ENCODE measurements around the gene KLB. TPM values are rescaled to one million over a fixed set of nuclear protein-coding genes. Genes with fewer than 3 reads are reported as not detected.

KLB gene
- total RNA-seq, 2 donors from 2014 or later = 0.09 TPM; not detected in 1

DNA sequence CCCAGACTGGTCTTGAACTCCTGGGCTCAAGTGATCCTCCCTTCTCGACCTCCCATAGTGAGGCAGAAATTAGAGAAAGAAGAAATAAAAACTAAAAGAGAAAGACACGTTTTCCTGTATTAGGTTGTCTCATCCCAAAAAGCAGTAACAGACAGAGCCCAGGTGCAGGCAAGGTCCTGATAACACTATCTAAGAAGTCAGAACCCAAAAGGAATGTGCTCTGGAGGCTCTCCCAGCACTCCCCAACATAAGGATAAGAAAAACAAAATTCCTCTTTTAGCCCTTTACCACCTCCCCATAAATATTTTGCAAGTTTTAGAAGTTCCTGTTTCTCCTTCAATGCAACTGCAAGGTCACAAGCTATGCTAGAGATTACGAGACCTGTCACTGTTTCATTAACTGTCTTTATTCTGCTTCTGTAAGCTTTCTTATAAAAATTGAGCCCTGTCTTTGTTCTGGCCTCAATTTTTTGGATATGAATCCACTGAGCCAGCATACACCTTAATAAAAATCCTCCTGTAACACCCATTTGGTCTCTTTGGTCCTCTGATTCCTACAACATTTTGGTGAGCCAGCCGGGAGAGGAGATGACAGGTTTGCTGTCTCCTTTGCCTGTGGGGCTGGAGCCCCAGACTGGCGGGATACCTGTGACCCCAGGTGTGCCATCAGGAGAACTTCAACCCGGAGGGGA lies 78.0 kb downstream of the KLB start:
- Histone ChIP-seq H3K27ac (ENCODE audit: low read depth, low read length) (no peak overlapping the region), H3K4me3 (ENCODE audit: low read length) (no peak overlapping the region), H3K9ac (ENCODE audit: extremely low read depth, low read length, poor library complexity, severe bottlenecking) (no peak overlapping the region), H3K36me3 (ENCODE audit: control insufficient read depth, insufficient read depth, low read length) (no peaks in the 10 kb centered on the region), H3K4me1 (ENCODE audit: control insufficient read depth, insufficient read depth, low read length) (no peaks in the 10 kb centered on the region), H3K27me3 (ENCODE audit: control insufficient read depth, insufficient read depth, low read length, poor library complexity, severe bottlenecking) (no peaks in the 10 kb centered on the region), H3K9me3 (ENCODE audit: control insufficient read depth, low read length) (no peaks in the 10 kb centered on the region)
- H3K4me3 Mint-ChIP-seq = no peak overlapping the region
- DNase-seq = no peak
- H3K27ac Mint-ChIP-seq = no peak overlapping the region
- 91 to 96% methylated on average over 4 to 6 of the region's 6 CpGs for WGBS, 2 experiments (ENCODE audit: insufficient coverage in 1 of 2, insufficient read length in 1 of 2)
- no peaks in the 10 kb centered on the region for H3K4me1 Mint-ChIP-seq
- H3K27me3 Mint-ChIP-seq (ENCODE audit: insufficient read depth) = no peaks in the 10 kb centered on the region
- H3K36me3 Mint-ChIP-seq (ENCODE audit: low read depth) = no peaks in the 10 kb centered on the region
- no peak for TF ChIP-seq CTCF (conservative IDR thresholded peaks at IDR 0.05)
- peaks cover 9% of the 10 kb centered on the region for H3K9me3 Mint-ChIP-seq

- H3K9me3 Mint-ChIP-seq = peaks cover 9% of the 10 kb centered on the region
- Histone ChIP-seq H3K4me1 (ENCODE audit: control insufficient read depth, insufficient read depth, low read length) (no peaks in the 10 kb centered on the region), H3K27me3 (ENCODE audit: control insufficient read depth, insufficient read depth, low read length, poor library complexity, severe bottlenecking) (no peaks in the 10 kb centered on the region), H3K9me3 (ENCODE audit: control insufficient read depth, low read length) (no peaks in the 10 kb centered on the region), H3K4me3 (ENCODE audit: low read length) (no peak overlapping the region), H3K27ac (ENCODE audit: low read depth, low read length) (no peak overlapping the region), H3K9ac (ENCODE audit: extremely low read depth, low read length, poor library complexity, severe bottlenecking) (no peak overlapping the region), H3K36me3 (ENCODE audit: control insufficient read depth, insufficient read depth, low read length) (no peaks in the 10 kb centered on the region)
- no peak overlapping the region for H3K4me3 Mint-ChIP-seq
- no peak for DNase-seq
- H3K27ac Mint-ChIP-seq = no peak overlapping the region
- no peaks in the 10 kb centered on the region for H3K4me1 Mint-ChIP-seq
- no peaks in the 10 kb centered on the region for H3K36me3 Mint-ChIP-seq (ENCODE audit: low read depth)
- no peak for TF ChIP-seq CTCF (conservative IDR thresholded peaks at IDR 0.05)
- 88 to 92% methylated on average over 10 of the region's 10 CpGs for WGBS, 2 experiments (ENCODE audit: insufficient coverage in 1 of 2, insufficient read length in 1 of 2)
- no peaks in the 10 kb centered on the region for H3K27me3 Mint-ChIP-seq (ENCODE audit: insufficient read depth)
These were observed 79.6 kb downstream of the KLB start for GRCh38 chr4:39486221-39486804.

GRCh38 chr4:39490322-39490721 lies 83.6 kb downstream of the KLB start:
- TF ChIP-seq CTCF (conservative IDR thresholded peaks at IDR 0.05) = no peak
- 92 to 100% methylated on average over 2 of the region's 2 CpGs for WGBS, 2 experiments (ENCODE audit: insufficient coverage in 1 of 2, insufficient read length in 1 of 2)

More at GRCh38 chr4:39490322-39490721, 83.6 kb downstream of the KLB start:
- H3K36me3 Mint-ChIP-seq (ENCODE audit: low read depth) = no peaks in the 10 kb centered on the region
- Histone ChIP-seq H3K36me3 (ENCODE audit: control insufficient read depth, insufficient read depth, low read length) (no peaks in the 10 kb centered on the region), H3K4me3 (ENCODE audit: low read length) (no peak overlapping the region), H3K9ac (ENCODE audit: extremely low read depth, low read length, poor library complexity, severe bottlenecking) (no peak overlapping the region), H3K9me3 (ENCODE audit: control insufficient read depth, low read length) (no peaks in the 10 kb centered on the region), H3K27me3 (ENCODE audit: control insufficient read depth, insufficient read depth, low read length, poor library complexity, severe bottlenecking) (no peaks in the 10 kb centered on the region), H3K4me1 (ENCODE audit: control insufficient read depth, insufficient read depth, low read length) (no peaks in the 10 kb centered on the region), H3K27ac (ENCODE audit: low read depth, low read length) (no peak overlapping the region)
- no peaks in the 10 kb centered on the region for H3K9me3 Mint-ChIP-seq
- no peak overlapping the region for H3K4me3 Mint-ChIP-seq
- H3K4me1 Mint-ChIP-seq = no peaks in the 10 kb centered on the region
- H3K27me3 Mint-ChIP-seq (ENCODE audit: insufficient read depth) = no peaks in the 10 kb centered on the region
- DNase-seq = no peak
- no peak overlapping the region for H3K27ac Mint-ChIP-seq
